Smooth muscle cell (in vitro differentiated cells): Measurements from ENCODE around the gene RYR2. TPM values are rescaled to one million over a fixed set of nuclear protein-coding genes. Genes with fewer than 3 reads are reported as not detected.

ENCODE experiments used
- DNase-seq: peaks from one replicate; lab custom pipeline; 2025; ENCODE audit not compliant: unreplicated experiment; lab: John Stamatoyannopoulos, UW
- H2AFZ ChIP-seq: fragments of 200-600 bp; sonication (generic); 2 replicates; pipeline ENCODE4 v1.6.0; 2016; ENCODE audit warnings: antibody characterized with exemption, low read depth, mild to moderate bottlenecking
- H3F3A ChIP-seq: fragments of 200-600 bp; sonication (generic); 2 replicates; pipeline ENCODE4 v1.6.0; 2017; ENCODE audit warnings: antibody characterized with exemption, low read depth
- H3K27ac ChIP-seq: fragments of 200-600 bp; sonication (generic); 2 replicates; pipeline ENCODE4 v1.5.1; 2016; ENCODE audit warnings: low read depth, mild to moderate bottlenecking
- H3K27me3 ChIP-seq: fragments of 200-600 bp; sonication (generic); 2 replicates; pipeline ENCODE4 v1.6.1; 2016; ENCODE audit warnings: low read depth, mild to moderate bottlenecking
- H3K36me3 ChIP-seq: fragments of 200-600 bp; sonication (generic); 2 replicates; pipeline ENCODE4 v1.5.1; 2016; ENCODE audit warnings: low read depth
- H3K4me1 ChIP-seq: fragments of 200-600 bp; sonication (generic); 2 replicates; pipeline ENCODE4 v1.5.1; 2016; ENCODE audit warnings: low read depth
- H3K4me2 ChIP-seq: fragments of 200-600 bp; sonication (generic); 2 replicates; pipeline ENCODE4 v1.6.0; 2016; ENCODE audit warnings: mild to moderate bottlenecking
- H3K4me3 ChIP-seq: fragments of 200-600 bp; sonication (generic); 2 replicates; pipeline ENCODE4 v1.5.1; 2016; ENCODE audit warnings: mild to moderate bottlenecking
- H3K79me2 ChIP-seq: fragments of 200-600 bp; sonication (generic); 2 replicates; pipeline ENCODE4 v1.6.0; 2016; ENCODE audit warnings: low read depth, mild to moderate bottlenecking
- H3K9ac ChIP-seq: fragments of 200-600 bp; sonication (generic); 2 replicates; pipeline ENCODE4 v1.6.0; 2016; ENCODE audit warnings: low read depth
- H3K9me3 ChIP-seq: fragments of 200-600 bp; sonication (generic); replicated peaks from 2 replicates; pipeline ENCODE4 v1.5.1; 2016; ENCODE audit warnings: low read depth
- H4K20me1 ChIP-seq: fragments of 200-600 bp; sonication (generic); 2 replicates; pipeline ENCODE4 v1.6.0; 2016; ENCODE audit warnings: low read depth
- WGBS: methylation state at CpG from one replicate; pipeline ENCODE4 v1.1.7; 2016; ENCODE audit warnings: low lambda C conversion rate; 5-methylcytosine and 5-hydroxymethylcytosine counted together
- polyA plus RNA-seq: library from polyadenylated mRNA; unstranded; fragments of >200 nt; fragmentation: Nextera tagmentation; extraction: Ambion mirVana; gene quantifications from 2 replicates; pipeline ENCODE4 v1.2.1, GENCODE V29; 2016
- total RNA-seq: library from RNA; depleted of rRNA; stranded (reverse); fragments of >200 nt; gene quantifications from 2 replicates; pipeline ENCODE4 v1.2.3, GENCODE V29; 2014
- TF ChIP-seq, protein P1 (sequence below): fragments of 200-600 bp; sonication (generic); IDR thresholded peaks from 2 replicates; pipeline ENCODE4 v1.5.1; 2017; ENCODE audit warnings: borderline replicate concordance, mild to moderate bottlenecking, antibody characterized with exemption; ENCODE audit not compliant: insufficient read depth, poor library complexity, severe bottlenecking

The RYR2 gene
- total and polyA plus RNA-seq, 2 experiments from 2014 or later: 0.09 TPM; not detected in 1

DNA sequence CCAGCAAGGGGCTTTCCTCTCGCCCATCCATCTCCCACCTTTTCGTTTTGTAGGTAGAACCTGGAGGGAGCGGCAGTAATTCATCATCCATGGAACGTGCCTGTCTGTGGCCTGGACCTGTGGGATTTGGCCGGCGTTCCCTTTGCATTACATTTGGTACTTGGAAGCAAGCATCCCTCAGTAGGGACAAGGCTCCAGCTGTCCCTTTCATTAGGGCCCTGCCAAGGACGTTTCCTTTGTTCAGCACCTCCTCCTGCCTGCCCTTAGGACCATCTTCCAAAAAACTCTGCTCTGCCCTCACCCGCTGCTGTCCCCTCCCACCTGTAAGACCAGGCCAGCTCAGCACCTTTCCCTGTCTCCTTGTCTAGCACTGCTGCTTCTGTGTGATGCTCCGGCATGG, 62.1 kb downstream of the RYR2 start:
- Histone ChIP-seq H3F3A (no peaks in the 10 kb centered on the region), H2AFZ (no peak overlapping the region), H4K20me1 (no peaks in the 10 kb centered on the region), H3K36me3 (no peaks in the 10 kb centered on the region), H3K4me2 (no peak overlapping the region), H3K79me2 (no peaks in the 10 kb centered on the region), H3K9me3 (no peaks in the 10 kb centered on the region), H3K27ac (no peak overlapping the region), H3K27me3 (no peaks in the 10 kb centered on the region), H3K4me3 (no peak overlapping the region), H3K4me1 (no peaks in the 10 kb centered on the region), H3K9ac (no peak overlapping the region)
- TF ChIP-seq, protein P1, sequence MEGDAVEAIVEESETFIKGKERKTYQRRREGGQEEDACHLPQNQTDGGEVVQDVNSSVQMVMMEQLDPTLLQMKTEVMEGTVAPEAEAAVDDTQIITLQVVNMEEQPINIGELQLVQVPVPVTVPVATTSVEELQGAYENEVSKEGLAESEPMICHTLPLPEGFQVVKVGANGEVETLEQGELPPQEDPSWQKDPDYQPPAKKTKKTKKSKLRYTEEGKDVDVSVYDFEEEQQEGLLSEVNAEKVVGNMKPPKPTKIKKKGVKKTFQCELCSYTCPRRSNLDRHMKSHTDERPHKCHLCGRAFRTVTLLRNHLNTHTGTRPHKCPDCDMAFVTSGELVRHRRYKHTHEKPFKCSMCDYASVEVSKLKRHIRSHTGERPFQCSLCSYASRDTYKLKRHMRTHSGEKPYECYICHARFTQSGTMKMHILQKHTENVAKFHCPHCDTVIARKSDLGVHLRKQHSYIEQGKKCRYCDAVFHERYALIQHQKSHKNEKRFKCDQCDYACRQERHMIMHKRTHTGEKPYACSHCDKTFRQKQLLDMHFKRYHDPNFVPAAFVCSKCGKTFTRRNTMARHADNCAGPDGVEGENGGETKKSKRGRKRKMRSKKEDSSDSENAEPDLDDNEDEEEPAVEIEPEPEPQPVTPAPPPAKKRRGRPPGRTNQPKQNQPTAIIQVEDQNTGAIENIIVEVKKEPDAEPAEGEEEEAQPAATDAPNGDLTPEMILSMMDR: no peak
- DNase-seq: no peak
- 94% methylated on average over 9 of the region's 9 CpGs for WGBS

DNA sequence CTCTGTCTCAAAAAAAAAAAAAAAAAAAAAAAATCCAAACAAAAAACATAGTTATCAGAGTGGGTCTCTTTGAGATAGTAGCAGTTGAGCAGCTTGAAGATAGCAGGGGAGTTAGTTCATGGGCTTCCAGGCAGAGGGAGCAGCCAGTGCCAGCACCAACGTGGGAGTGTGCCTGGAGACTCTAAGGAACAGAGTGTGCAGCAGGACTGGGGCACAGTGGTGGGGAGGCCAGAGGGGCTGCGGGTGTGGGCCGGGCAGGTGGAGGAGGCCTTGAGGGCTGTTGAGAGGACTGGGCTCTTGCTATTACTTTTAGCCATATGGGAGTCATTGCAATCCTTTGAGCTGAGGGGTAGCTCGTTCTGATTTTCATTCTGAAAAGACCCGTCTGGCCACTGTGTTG, 63.8 kb downstream of the RYR2 start:
- 85% methylated on average over 5 of the region's 5 CpGs for WGBS
- no peak overlapping the region for H3K4me2 ChIP-seq
- TF ChIP-seq, protein P1: no peak

DNA sequence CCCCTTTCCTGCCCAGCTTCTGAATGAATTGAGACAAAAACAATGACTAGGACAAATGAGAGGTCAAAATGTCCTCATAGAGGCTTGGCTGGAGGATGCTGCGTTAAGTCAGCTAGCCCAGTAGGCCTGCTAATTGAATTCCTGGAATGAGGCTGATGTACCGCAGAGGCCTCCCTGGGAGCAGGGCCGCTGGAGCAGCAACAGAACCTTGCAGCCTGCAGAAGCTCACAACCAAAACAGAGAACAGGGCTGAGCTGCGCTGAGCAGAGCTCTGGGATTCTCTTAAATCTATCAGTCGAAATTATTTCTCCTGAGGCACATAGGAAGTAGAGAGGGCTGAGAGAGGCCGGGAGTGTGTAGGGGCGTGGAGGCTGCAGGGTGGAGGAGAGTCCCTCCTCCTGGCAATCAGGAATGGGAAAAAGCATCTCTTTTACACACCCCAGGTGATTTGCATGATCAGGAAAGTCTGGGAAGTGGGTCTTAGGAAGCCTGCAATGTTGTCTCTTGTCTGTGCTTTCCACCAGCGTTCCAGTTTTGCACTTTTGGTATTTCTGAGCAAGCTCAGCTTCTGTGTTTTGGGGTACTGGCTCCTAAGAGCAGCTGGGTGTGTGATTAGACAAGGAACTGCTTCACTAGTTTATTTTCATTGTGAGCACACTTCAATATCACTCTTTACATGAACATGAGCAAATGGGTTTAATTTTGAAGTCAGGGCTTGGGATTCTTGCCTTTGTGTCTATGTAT, 66.5 kb downstream of the RYR2 start:
- Histone ChIP-seq H4K20me1 (no peaks in the 10 kb centered on the region), H3K4me3 (no peak overlapping the region), H3K36me3 (no peaks in the 10 kb centered on the region), H3K27me3 (no peaks in the 10 kb centered on the region), H3K4me1 (no peaks in the 10 kb centered on the region), H3K79me2 (no peaks in the 10 kb centered on the region), H3K27ac (no peak overlapping the region), H3K9ac (no peak overlapping the region), H3K4me2 (no peak overlapping the region), H3K9me3 (no peaks in the 10 kb centered on the region), H2AFZ (no peak overlapping the region), H3F3A (no peaks in the 10 kb centered on the region)
- TF ChIP-seq, protein P1: no peak
- 74% methylated on average over 8 of the region's 8 CpGs for WGBS
- no peak for DNase-seq

More for the DNA sequence above, 63.8 kb downstream of the RYR2 start:
- H3K36me3 ChIP-seq: no peaks in the 10 kb centered on the region
- H3K4me3 ChIP-seq: no peak overlapping the region
- H4K20me1 ChIP-seq: no peaks in the 10 kb centered on the region
- H3K9ac ChIP-seq: no peak overlapping the region
- DNase-seq: no peak
- no peak overlapping the region for H2AFZ ChIP-seq
- no peaks in the 10 kb centered on the region for H3K9me3 ChIP-seq
- no peaks in the 10 kb centered on the region for H3K27me3 ChIP-seq
- H3K27ac ChIP-seq: no peak overlapping the region
- H3F3A ChIP-seq: no peaks in the 10 kb centered on the region
- H3K79me2 ChIP-seq: no peaks in the 10 kb centered on the region
- H3K4me1 ChIP-seq: no peaks in the 10 kb centered on the region

DNA sequence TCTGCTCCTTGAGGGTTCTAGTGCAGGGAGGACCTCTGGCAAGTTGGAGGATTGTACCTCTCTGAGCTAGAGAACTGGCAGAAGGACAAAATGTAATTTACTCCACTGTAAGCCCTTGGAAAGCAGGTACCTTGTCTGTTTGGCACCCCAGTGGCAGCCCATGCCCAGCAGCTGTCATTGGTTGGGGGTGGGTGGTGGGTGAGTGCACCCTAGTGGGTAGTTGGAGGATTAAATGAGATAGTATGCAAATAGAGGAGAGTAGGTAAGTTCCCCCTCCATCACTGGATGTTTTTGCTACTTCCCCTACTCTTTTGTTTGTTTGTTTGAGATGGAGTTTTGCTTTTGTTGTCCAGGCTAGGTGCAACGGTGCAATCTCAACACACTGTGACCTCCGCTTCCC, 69.8 kb downstream of the RYR2 start:
- Histone ChIP-seq H3K79me2 (no peaks in the 10 kb centered on the region), H3K36me3 (no peaks in the 10 kb centered on the region), H3F3A (no peaks in the 10 kb centered on the region), H3K4me1 (no peaks in the 10 kb centered on the region), H3K27ac (no peak overlapping the region), H3K9ac (no peak overlapping the region), H2AFZ (no peak overlapping the region), H3K4me3 (no peak overlapping the region), H3K9me3 (no peaks in the 10 kb centered on the region), H4K20me1 (no peaks in the 10 kb centered on the region), H3K27me3 (no peaks in the 10 kb centered on the region), H3K4me2 (no peak overlapping the region)
- WGBS: 64% methylated on average over 2 of the region's 2 CpGs
- no peak for DNase-seq
- TF ChIP-seq, protein P1: no peak
